Mesenchymal stem cell (in vitro differentiated cells and primary cell): ENCODE data around the gene PPP1R1C.

ENCODE experiments used
- DNase-seq: peaks from one replicate; pipeline ENCODE4 v3.0.0-alpha.2; 2013
- H2AFZ ChIP-seq: one replicate; pipeline ENCODE4 v1.6.1; 2013; ENCODE audit warnings: low read depth, mild to moderate bottlenecking, control low read depth, inconsistent platforms, low read length, moderate library complexity
- H2AK5ac ChIP-seq: 2 replicates; pipeline ENCODE4 v1.6.1; 2013; ENCODE audit warnings: low read length, moderate library complexity, mild to moderate bottlenecking, inconsistent platforms; ENCODE audit not compliant: severe bottlenecking
- H2BK120ac ChIP-seq: one replicate; pipeline ENCODE4 v1.6.1; 2013; ENCODE audit warnings: low read depth, mild to moderate bottlenecking, inconsistent platforms, low read length, moderate library complexity
- H2BK12ac ChIP-seq, 2 experiments: one replicate each; pipeline ENCODE4 v1.6.1; 2013; ENCODE audit warnings: inconsistent platforms in 2 of 2, low read length in 2 of 2, mild to moderate bottlenecking in 2 of 2, moderate library complexity in 2 of 2, control low read depth in 1 of 2
- H2BK15ac ChIP-seq: one replicate; pipeline ENCODE4 v1.6.1; 2013; ENCODE audit warnings: mild to moderate bottlenecking, low read depth, inconsistent platforms; ENCODE audit not compliant: poor library complexity, severe bottlenecking
- H2BK5ac ChIP-seq: 2 replicates; pipeline ENCODE4 v1.6.1; 2013; ENCODE audit warnings: low read depth, mild to moderate bottlenecking, low read length, control low read depth, inconsistent platforms; ENCODE audit not compliant: poor library complexity, severe bottlenecking
- H3K14ac ChIP-seq, 2 experiments: one replicate each; pipeline ENCODE4 v1.6.1; 2013; ENCODE audit warnings: inconsistent platforms in 2 of 2, low read length in 2 of 2, control low read depth in 1 of 2, mild to moderate bottlenecking in 1 of 2, moderate library complexity in 1 of 2
- H3K18ac ChIP-seq, 2 experiments: one replicate each; pipeline ENCODE4 v1.6.1; 2013; ENCODE audit warnings: inconsistent platforms in 2 of 2, low read length in 2 of 2, control low read depth in 1 of 2, low read depth in 1 of 2, mild to moderate bottlenecking in 1 of 2
- H3K23ac ChIP-seq, 2 experiments: one replicate each; pipeline ENCODE4 v1.6.1; 2013; ENCODE audit warnings: inconsistent platforms in 2 of 2, low read length in 2 of 2, mild to moderate bottlenecking in 2 of 2, moderate library complexity in 2 of 2, control low read depth in 1 of 2
- H3K27ac ChIP-seq: 2 replicates; pipeline ENCODE4 v1.5.1; 2013; ENCODE audit warnings: mild to moderate bottlenecking, moderate library complexity, low read length, control low read depth, inconsistent platforms; ENCODE audit not compliant: poor library complexity, severe bottlenecking
- H3K27me3 ChIP-seq, 2 experiments: 2 replicates each; pipeline versions ENCODE4 v1.6.1 to v1.7.0; 2013; ENCODE audit warnings: low read length in 2 of 2, mild to moderate bottlenecking in 2 of 2, moderate library complexity in 2 of 2, control low read depth in 1 of 2, inconsistent platforms in 1 of 2; ENCODE audit not compliant: control insufficient read depth in 1 of 2, insufficient read depth in 1 of 2
- H3K36me3 ChIP-seq, 2 experiments: 2 replicates each; pipeline versions ENCODE4 v1.6.1 to v1.7.0; 2013; ENCODE audit warnings: low read length in 2 of 2, control low read depth in 1 of 2, inconsistent platforms in 1 of 2, low read depth in 1 of 2, mild to moderate bottlenecking in 1 of 2; ENCODE audit not compliant: insufficient read depth in 2 of 2, control insufficient read depth in 1 of 2
- H3K4ac ChIP-seq, 2 experiments: one replicate each; pipeline ENCODE4 v1.6.1; 2013; ENCODE audit warnings: inconsistent platforms in 2 of 2, low read length in 2 of 2, mild to moderate bottlenecking in 2 of 2, moderate library complexity in 2 of 2, control low read depth in 1 of 2, low read depth in 1 of 2
- H3K4me1 ChIP-seq: 2 replicates; pipeline ENCODE4 v1.6.1; 2013; ENCODE audit warnings: low read depth, low read length, control low read depth; ENCODE audit not compliant: control insufficient read depth, insufficient read depth
- H3K4me2 ChIP-seq: 2 replicates; pipeline ENCODE4 v1.6.1; 2013; ENCODE audit warnings: low read length, mild to moderate bottlenecking, inconsistent platforms; ENCODE audit not compliant: poor library complexity, severe bottlenecking
- H3K4me3 ChIP-seq, 2 experiments: 2 replicates each; pipeline versions ENCODE4 v1.5.1 to v1.7.0; 2013; ENCODE audit warnings: low read length in 2 of 2, mild to moderate bottlenecking in 2 of 2, control low read depth in 1 of 2, low read depth in 1 of 2; ENCODE audit not compliant: insufficient read depth in 1 of 2
- H3K79me1 ChIP-seq: replicated peaks from 2 replicates; pipeline ENCODE4 v1.6.1; 2013; ENCODE audit warnings: mild to moderate bottlenecking, control low read depth, low read length, inconsistent platforms; ENCODE audit not compliant: poor library complexity, severe bottlenecking
- H3K9ac ChIP-seq: 2 replicates; pipeline ENCODE4 v1.7.0; 2013; ENCODE audit warnings: mild to moderate bottlenecking, low read length, moderate library complexity
- H3K9me3 ChIP-seq: 2 replicates; pipeline ENCODE4 v1.7.0; 2013; ENCODE audit warnings: mild to moderate bottlenecking, low read length; ENCODE audit not compliant: control insufficient read depth
- H4K8ac ChIP-seq: one replicate; pipeline ENCODE4 v1.6.1; 2013; ENCODE audit warnings: inconsistent platforms, mild to moderate bottlenecking, low read length, moderate library complexity
- H4K91ac ChIP-seq: one replicate; pipeline ENCODE4 v1.6.1; 2013; ENCODE audit warnings: mild to moderate bottlenecking, low read length, inconsistent platforms
- WGBS: methylation state at CpG from one replicate; pipeline ENCODE4 v1.1.7; 2013; ENCODE audit warnings: mixed read lengths; 5-methylcytosine and 5-hydroxymethylcytosine counted together

PPP1R1C gene

GRCh38 chr2:181971032-181971431 is 14.6 kb upstream of the PPP1R1C start:
- Histone ChIP-seq H2BK120ac (no peak overlapping the region), H3K36me3 (no peaks in the 10 kb centered on the region), H3K23ac (no peak overlapping the region), H3K27ac (no peak overlapping the region), H2BK5ac (no peak overlapping the region), H3K9ac (no peak overlapping the region), H3K79me1 (no peaks in the 10 kb centered on the region), H3K4me1 (no peaks in the 10 kb centered on the region), H3K9me3 (no peaks in the 10 kb centered on the region), H3K18ac (no peak overlapping the region), H3K4me3 (no peak overlapping the region), H2BK15ac (no peak overlapping the region), H2AK5ac (no peak overlapping the region), H3K27me3 (no peaks in the 10 kb centered on the region), H4K8ac (no peak overlapping the region), H4K91ac (no peak overlapping the region), H2AFZ (no peak overlapping the region), H3K4me2 (no peak overlapping the region), H3K14ac (no peak overlapping the region), H3K4ac (no peak overlapping the region), H2BK12ac (no peak overlapping the region)
- WGBS = 92% methylated on average over 3 of the region's 3 CpGs
- DNase-seq = no peak

GRCh38 chr2:181972431-181973170 is 13.1 kb upstream of the PPP1R1C start:
- H3K9me3 ChIP-seq = no peaks in the 10 kb centered on the region
- no peak overlapping the region for H3K27ac ChIP-seq
- H3K18ac ChIP-seq = no peak overlapping the region
- H2BK120ac ChIP-seq = no peak overlapping the region
- H3K27me3 ChIP-seq = no peaks in the 10 kb centered on the region
- no peak overlapping the region for H2AFZ ChIP-seq
- no peak overlapping the region for H3K9ac ChIP-seq
- no peak overlapping the region for H2BK12ac ChIP-seq
- H2BK5ac ChIP-seq = no peak overlapping the region
- no peak overlapping the region for H3K23ac ChIP-seq
- no peak overlapping the region for H3K4ac ChIP-seq
- H4K8ac ChIP-seq = no peak overlapping the region
- no peak overlapping the region for H2AK5ac ChIP-seq
- WGBS = 100% methylated on average over 2 of the region's 5 CpGs
- DNase-seq = no peak
- no peak overlapping the region for H3K4me2 ChIP-seq
- no peaks in the 10 kb centered on the region for H3K36me3 ChIP-seq
- no peak overlapping the region for H3K4me3 ChIP-seq
- no peak overlapping the region for H3K14ac ChIP-seq
- no peak overlapping the region for H4K91ac ChIP-seq
- H3K4me1 ChIP-seq = no peaks in the 10 kb centered on the region
- no peak overlapping the region for H2BK15ac ChIP-seq
- no peaks in the 10 kb centered on the region for H3K79me1 ChIP-seq

GRCh38 chr2:181973171-181973783 is 12.4 kb upstream of the PPP1R1C start:
- no peak overlapping the region for H3K9ac ChIP-seq
- no peak overlapping the region for H2BK120ac ChIP-seq
- no peaks in the 10 kb centered on the region for H3K9me3 ChIP-seq
- 47% methylated on average over 2 of the region's 5 CpGs for WGBS
- no peak overlapping the region for H3K4me3 ChIP-seq
- H2BK12ac ChIP-seq = no peak overlapping the region
- no peak overlapping the region for H2AFZ ChIP-seq
- H2AK5ac ChIP-seq = no peak overlapping the region
- no peak overlapping the region for H3K4me2 ChIP-seq
- H3K27ac ChIP-seq = no peak overlapping the region
- H4K8ac ChIP-seq = no peak overlapping the region
- DNase-seq = no peak
- H2BK15ac ChIP-seq = no peak overlapping the region
- no peaks in the 10 kb centered on the region for H3K4me1 ChIP-seq
- no peaks in the 10 kb centered on the region for H3K27me3 ChIP-seq
- no peak overlapping the region for H4K91ac ChIP-seq
- H2BK5ac ChIP-seq = no peak overlapping the region
- H3K14ac ChIP-seq = no peak overlapping the region
- H3K79me1 ChIP-seq = no peaks in the 10 kb centered on the region
- H3K23ac ChIP-seq = no peak overlapping the region
- H3K4ac ChIP-seq = no peak overlapping the region
- no peaks in the 10 kb centered on the region for H3K36me3 ChIP-seq
- no peak overlapping the region for H3K18ac ChIP-seq

- H4K8ac ChIP-seq = no peak overlapping the region
- H2BK15ac ChIP-seq = no peak overlapping the region
- no peak overlapping the region for H4K91ac ChIP-seq
- no peak overlapping the region for H3K23ac ChIP-seq
- H2BK120ac ChIP-seq = no peak overlapping the region
- H2AK5ac ChIP-seq = no peak overlapping the region
- no peak overlapping the region for H2BK5ac ChIP-seq
- H3K4ac ChIP-seq = no peak overlapping the region
- peaks cover 2% of the 10 kb centered on the region for H3K4me1 ChIP-seq
- peak; percentile 57 for DNase-seq
- no peak overlapping the region for H3K27ac ChIP-seq
- no peaks in the 10 kb centered on the region for H3K36me3 ChIP-seq
- H3K4me2 ChIP-seq = no peak overlapping the region
- H2AFZ ChIP-seq = no peak overlapping the region
- no peaks in the 10 kb centered on the region for H3K79me1 ChIP-seq
- H2BK12ac ChIP-seq = no peak overlapping the region
- peak overlapping the region in 1 of 2 experiments; percentile 5 for H3K18ac ChIP-seq
- no peaks in the 10 kb centered on the region for H3K9me3 ChIP-seq
- 80% methylated on average over 5 of the region's 5 CpGs for WGBS
- H3K9ac ChIP-seq = no peak overlapping the region
- peak overlapping the region in 1 of 2 experiments; percentile 39 for H3K14ac ChIP-seq
- no peaks in the 10 kb centered on the region for H3K27me3 ChIP-seq
- H3K4me3 ChIP-seq = no peak overlapping the region
These were observed 7.8 kb upstream of the PPP1R1C start for GRCh38 chr2:181977661-181978350.
